SK-N-MC (cell line): ENCODE measurements around the gene BSPRY.

ENCODE experiments used
- DNase-seq: peaks from one replicate; pipeline ENCODE4 v3.0.0-alpha.2; 2011; ENCODE audit warnings: low read depth, low spot score
- H3K27ac ChIP-seq: fragments of 200-600 bp; sonication (generic); 2 replicates; pipeline ENCODE4 v1.5.1; 2016; ENCODE audit warnings: mixed run types
- H3K36me3 ChIP-seq: fragments of 200-600 bp; sonication (generic); 2 replicates; pipeline ENCODE4 v1.6.1; 2017; ENCODE audit warnings: antibody characterized with exemption, low read length, mixed read lengths; ENCODE audit not compliant: insufficient read depth
- H3K4me3 ChIP-seq: fragments of 200-600 bp; sonication (generic); 2 replicates; pipeline ENCODE4 v1.5.1; 2016
- H3K9ac ChIP-seq: fragments of 200-600 bp; sonication (generic); 2 replicates; pipeline ENCODE4 v1.8.0; 2017; ENCODE audit warnings: mixed run types, mixed read lengths; ENCODE audit not compliant: insufficient read length
- H3K9me3 ChIP-seq: fragments of 200-600 bp; sonication (generic); 2 replicates; pipeline ENCODE4 v1.6.1; 2017; ENCODE audit warnings: low read depth, mild to moderate bottlenecking, antibody characterized with exemption, low read length, moderate library complexity, mixed read lengths
- EZH2 ChIP-seq: fragments of 200-600 bp; sonication (generic); IDR thresholded peaks from one replicate; pipeline ENCODE4 v1.6.1; 2017; ENCODE audit warnings: antibody characterized with exemption
- FOXP2 ChIP-seq: optimal IDR thresholded peaks from 2 replicates; pipeline ENCODE3; 2011; ENCODE audit warnings: mild to moderate bottlenecking, moderate library complexity; ENCODE audit not compliant: insufficient read depth; ENCODE audit errors: extremely low read length, control extremely low read depth
- POLR2AphosphoS5 ChIP-seq: IDR thresholded peaks from 2 replicates; pipeline ENCODE4 v1.6.1; 2012; ENCODE audit warnings: mild to moderate bottlenecking, low read depth, low read length, borderline replicate concordance

The BSPRY gene

GRCh38 chr9:113311961-113312360 is 37.4 kb upstream of the BSPRY start:
- Histone ChIP-seq H3K27ac (no peak overlapping the region), H3K9ac (no peak overlapping the region), H3K9me3 (no peaks in the 10 kb centered on the region), H3K4me3 (no peak overlapping the region), H3K36me3 (no peaks in the 10 kb centered on the region)
- no peak for DNase-seq
- no peak for TF ChIP-seq FOXP2

- H3K27ac ChIP-seq: no peak overlapping the region
- TF ChIP-seq FOXP2: no peak
- TF ChIP-seq EZH2: no peak
- no peak for TF ChIP-seq POLR2AphosphoS5
- no peak overlapping the region for H3K4me3 ChIP-seq
- no peak overlapping the region for H3K9ac ChIP-seq
- no peaks in the 10 kb centered on the region for H3K36me3 ChIP-seq
- no peak for DNase-seq
- no peaks in the 10 kb centered on the region for H3K9me3 ChIP-seq
These were observed 36.1 kb upstream of the BSPRY start for GRCh38 chr9:113313261-113313660.

GRCh38 chr9:113315231-113315630 is 34.1 kb upstream of the BSPRY start:
- Histone ChIP-seq H3K36me3 (no peaks in the 10 kb centered on the region), H3K4me3 (no peak overlapping the region), H3K9me3 (no peaks in the 10 kb centered on the region), H3K9ac (no peak overlapping the region), H3K27ac (no peak overlapping the region)
- TF ChIP-seq POLR2AphosphoS5 (no peak), FOXP2 (no peak), EZH2 (no peak)
- DNase-seq: no peak

- no peak overlapping the region for H3K27ac ChIP-seq
These were observed 33.3 kb upstream of the BSPRY start for GRCh38 chr9:113316030-113316429.

GRCh38 chr9:113317777-113318176 is 31.6 kb upstream of the BSPRY start:
- DNase-seq: no peak
- Histone ChIP-seq H3K9ac (no peak overlapping the region), H3K4me3 (no peak overlapping the region), H3K36me3 (no peaks in the 10 kb centered on the region), H3K9me3 (no peaks in the 10 kb centered on the region), H3K27ac (no peak overlapping the region)
- no peak for TF ChIP-seq POLR2AphosphoS5
- no peak for TF ChIP-seq FOXP2
- no peak for TF ChIP-seq EZH2

More at GRCh38 chr9:113316030-113316429, 33.3 kb upstream of the BSPRY start:
- TF ChIP-seq POLR2AphosphoS5 (no peak), FOXP2 (no peak), EZH2 (no peak)
- H3K9ac ChIP-seq: no peak overlapping the region
- DNase-seq: no peak
- no peaks in the 10 kb centered on the region for H3K36me3 ChIP-seq
- H3K4me3 ChIP-seq: no peak overlapping the region
- no peaks in the 10 kb centered on the region for H3K9me3 ChIP-seq

- no peaks in the 10 kb centered on the region for H3K9me3 ChIP-seq
- no peak overlapping the region for H3K9ac ChIP-seq
- TF ChIP-seq POLR2AphosphoS5: no peak
- TF ChIP-seq FOXP2: no peak
- no peak for TF ChIP-seq EZH2
- no peak overlapping the region for H3K4me3 ChIP-seq
- no peak for DNase-seq
- no peaks in the 10 kb centered on the region for H3K36me3 ChIP-seq
- no peak overlapping the region for H3K27ac ChIP-seq
These were observed 30.3 kb upstream of the BSPRY start for GRCh38 chr9:113319054-113319453.

- H3K9me3 ChIP-seq: no peaks in the 10 kb centered on the region
- no peak for TF ChIP-seq FOXP2
- no peak for TF ChIP-seq POLR2AphosphoS5
- TF ChIP-seq EZH2: no peak
- no peak overlapping the region for H3K9ac ChIP-seq
- H3K36me3 ChIP-seq: no peaks in the 10 kb centered on the region
- no peak overlapping the region for H3K27ac ChIP-seq
- no peak for DNase-seq
- no peak overlapping the region for H3K4me3 ChIP-seq
These were observed 29.3 kb upstream of the BSPRY start for GRCh38 chr9:113320051-113320450.

- DNase-seq: no peak
- TF ChIP-seq FOXP2: no peak
- TF ChIP-seq POLR2AphosphoS5: no peak
- no peak for TF ChIP-seq EZH2
- Histone ChIP-seq H3K9me3 (no peaks in the 10 kb centered on the region), H3K27ac (no peak overlapping the region), H3K9ac (no peak overlapping the region), H3K36me3 (no peaks in the 10 kb centered on the region), H3K4me3 (no peak overlapping the region)
These were observed 26.7 kb upstream of the BSPRY start for GRCh38 chr9:113322671-113323070.

- DNase-seq: no peak
- Histone ChIP-seq H3K9me3 (no peaks in the 10 kb centered on the region), H3K9ac (no peak overlapping the region), H3K4me3 (no peak overlapping the region), H3K36me3 (no peaks in the 10 kb centered on the region), H3K27ac (no peak overlapping the region)
- TF ChIP-seq POLR2AphosphoS5 (no peak), EZH2 (no peak), FOXP2 (no peak)
These were observed 23.1 kb upstream of the BSPRY start for GRCh38 chr9:113326230-113326629.
